ENCODE results near the gene PINLYP. TPM values are rescaled to one million over a fixed set of nuclear protein-coding genes. Genes with fewer than 3 reads are reported as not detected.

PINLYP gene
- total RNA-seq, 1 donor from 2014 or later, result 2.3 TPM

DNA sequence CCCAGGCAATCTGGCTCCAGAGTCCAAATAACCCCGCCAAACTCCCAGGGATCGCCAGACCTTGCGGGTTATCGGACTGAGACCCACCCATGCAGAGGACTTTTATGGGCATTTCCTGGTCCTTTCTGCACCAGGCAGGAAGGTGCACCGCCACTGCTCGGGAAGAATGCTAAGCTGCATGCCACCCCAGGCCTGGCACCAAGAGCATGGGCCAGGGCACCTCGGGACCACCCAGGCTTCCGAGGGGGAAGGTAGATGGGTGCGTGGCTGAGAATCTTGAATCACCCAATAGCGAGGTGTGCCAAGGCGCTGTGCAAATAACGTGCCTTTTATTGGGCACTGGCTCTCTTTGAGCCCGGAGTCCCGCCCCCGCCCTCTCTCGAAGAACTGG lies 43.0 kb upstream of the PINLYP start:
- TF ChIP-seq, protein P1, sequence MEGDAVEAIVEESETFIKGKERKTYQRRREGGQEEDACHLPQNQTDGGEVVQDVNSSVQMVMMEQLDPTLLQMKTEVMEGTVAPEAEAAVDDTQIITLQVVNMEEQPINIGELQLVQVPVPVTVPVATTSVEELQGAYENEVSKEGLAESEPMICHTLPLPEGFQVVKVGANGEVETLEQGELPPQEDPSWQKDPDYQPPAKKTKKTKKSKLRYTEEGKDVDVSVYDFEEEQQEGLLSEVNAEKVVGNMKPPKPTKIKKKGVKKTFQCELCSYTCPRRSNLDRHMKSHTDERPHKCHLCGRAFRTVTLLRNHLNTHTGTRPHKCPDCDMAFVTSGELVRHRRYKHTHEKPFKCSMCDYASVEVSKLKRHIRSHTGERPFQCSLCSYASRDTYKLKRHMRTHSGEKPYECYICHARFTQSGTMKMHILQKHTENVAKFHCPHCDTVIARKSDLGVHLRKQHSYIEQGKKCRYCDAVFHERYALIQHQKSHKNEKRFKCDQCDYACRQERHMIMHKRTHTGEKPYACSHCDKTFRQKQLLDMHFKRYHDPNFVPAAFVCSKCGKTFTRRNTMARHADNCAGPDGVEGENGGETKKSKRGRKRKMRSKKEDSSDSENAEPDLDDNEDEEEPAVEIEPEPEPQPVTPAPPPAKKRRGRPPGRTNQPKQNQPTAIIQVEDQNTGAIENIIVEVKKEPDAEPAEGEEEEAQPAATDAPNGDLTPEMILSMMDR (IDR thresholded peaks at IDR 0.05), result no peak
- Mint-ChIP-seq H3K4me1 (ENCODE audit: low read depth) (peaks cover 29% of the 10 kb centered on the region), H3K4me3 (ENCODE audit: unreplicated experiment) (peak overlapping the region; percentile 89), H3K9me3 (ENCODE audit: low read depth) (no peaks in the 10 kb centered on the region), H3K27ac (ENCODE audit: unreplicated experiment) (peak overlapping the region; percentile 99), H3K27me3 (ENCODE audit: low read depth) (no peaks in the 10 kb centered on the region), H3K36me3 (ENCODE audit: low read depth) (peaks cover 5% of the 10 kb centered on the region)
- DNase-seq (ENCODE audit: low spot score), result peak; percentile 87

DNA sequence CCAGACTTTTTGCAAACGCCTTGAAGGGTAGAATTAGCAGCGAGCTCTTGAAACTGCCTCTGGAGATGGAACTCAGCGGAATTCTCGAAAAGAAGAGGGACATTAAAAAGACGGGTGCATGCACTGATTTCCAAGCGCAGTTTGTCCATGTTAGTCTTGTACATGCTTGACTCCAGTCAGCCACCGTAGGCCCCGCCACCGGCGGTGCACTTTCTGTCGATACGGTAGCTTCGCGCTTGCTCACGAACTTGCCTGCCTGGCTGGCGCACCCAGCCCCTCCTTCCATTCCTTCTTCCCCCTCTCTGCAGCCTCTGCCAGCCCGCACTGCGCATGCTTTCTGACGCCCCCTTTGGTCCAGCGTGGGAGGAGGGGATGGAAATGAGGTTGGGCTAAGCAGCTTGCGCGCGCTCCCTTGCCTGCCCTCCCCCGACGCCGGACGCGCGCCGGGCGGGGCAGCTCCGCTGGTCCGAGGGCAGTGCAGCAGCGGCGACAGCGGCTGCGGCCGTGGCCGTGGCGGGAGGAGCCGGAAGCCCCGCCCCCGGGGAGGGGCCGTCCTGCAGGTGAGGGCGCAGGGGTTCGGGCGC lies 42.5 kb upstream of the PINLYP start, which contains the start of gene ZNF575:
TSS of gene ZNF575 (plus strand) at position 227 of the 584 bp plus-strand sequence. CDS start 1,235 bp downstream, outside the sequence.
- Mint-ChIP-seq H3K27ac (ENCODE audit: unreplicated experiment) (peak within 1 kb of the TSS; percentile 99), H3K9me3 (ENCODE audit: low read depth) (no peaks in the 10 kb centered on the region), H3K27me3 (ENCODE audit: low read depth) (no peaks in the 10 kb centered on the region), H3K36me3 (ENCODE audit: low read depth) (peaks cover 6% of the 10 kb centered on the region), H3K4me3 (ENCODE audit: unreplicated experiment) (peak within 1 kb of the TSS; percentile 89), H3K4me1 (ENCODE audit: low read depth) (peaks cover 26% of the 10 kb centered on the region)
- TF ChIP-seq, protein P1 (IDR thresholded peaks at IDR 0.05), result peak; percentile 16
- DNase-seq (ENCODE audit: low spot score), result peak; percentile 98

DNA sequence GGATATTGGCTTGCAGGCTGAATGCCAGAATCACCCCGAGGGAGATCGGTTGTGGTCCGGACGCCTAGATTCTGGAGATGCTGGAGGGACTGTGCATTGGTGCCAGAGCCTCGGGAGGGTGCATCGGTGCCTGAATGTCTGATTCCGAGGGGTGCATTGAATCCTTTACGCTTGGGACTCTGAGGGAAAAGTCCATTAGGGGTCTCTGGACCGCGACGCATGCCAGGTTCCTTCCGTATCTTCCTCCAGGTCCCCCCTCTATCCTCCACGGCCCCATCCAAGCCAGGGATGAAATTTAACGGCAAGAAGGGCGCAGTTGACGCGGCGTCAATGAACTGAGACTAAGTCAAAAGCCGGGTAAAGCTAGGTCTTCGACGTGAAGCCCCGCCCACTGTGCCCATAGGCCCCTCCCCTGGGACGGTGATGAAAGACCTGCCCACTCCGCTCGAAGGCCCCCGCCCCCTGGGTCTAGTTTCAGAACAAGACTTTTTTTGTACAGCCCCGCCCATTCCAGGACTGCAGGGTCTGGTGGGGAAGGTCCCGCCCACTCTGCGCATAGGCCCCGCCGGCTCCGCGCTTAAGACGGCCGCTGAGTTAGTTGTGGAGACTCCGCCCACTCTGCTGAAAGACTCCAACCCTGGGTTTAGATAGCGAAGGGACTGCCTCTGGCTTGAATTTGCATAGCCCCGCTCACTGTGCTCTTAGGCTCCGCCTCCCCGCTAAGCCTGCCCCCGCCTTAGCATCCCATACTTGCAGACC lies 41.9 kb upstream of the PINLYP start:
- peak; percentile 99 for DNase-seq (ENCODE audit: low spot score)
- peak overlapping the region; percentile 89 for H3K4me3 Mint-ChIP-seq (ENCODE audit: unreplicated experiment)
- H3K4me1 Mint-ChIP-seq (ENCODE audit: low read depth), result peaks cover 26% of the 10 kb centered on the region
- peaks cover 11% of the 10 kb centered on the region for H3K36me3 Mint-ChIP-seq (ENCODE audit: low read depth)
- peaks cover 2% of the 10 kb centered on the region for H3K9me3 Mint-ChIP-seq (ENCODE audit: low read depth)
- H3K27ac Mint-ChIP-seq (ENCODE audit: unreplicated experiment), result peak overlapping the region; percentile 99
- TF ChIP-seq, protein P1 (IDR thresholded peaks at IDR 0.05), result no peak
- H3K27me3 Mint-ChIP-seq (ENCODE audit: low read depth), result no peaks in the 10 kb centered on the region

DNA sequence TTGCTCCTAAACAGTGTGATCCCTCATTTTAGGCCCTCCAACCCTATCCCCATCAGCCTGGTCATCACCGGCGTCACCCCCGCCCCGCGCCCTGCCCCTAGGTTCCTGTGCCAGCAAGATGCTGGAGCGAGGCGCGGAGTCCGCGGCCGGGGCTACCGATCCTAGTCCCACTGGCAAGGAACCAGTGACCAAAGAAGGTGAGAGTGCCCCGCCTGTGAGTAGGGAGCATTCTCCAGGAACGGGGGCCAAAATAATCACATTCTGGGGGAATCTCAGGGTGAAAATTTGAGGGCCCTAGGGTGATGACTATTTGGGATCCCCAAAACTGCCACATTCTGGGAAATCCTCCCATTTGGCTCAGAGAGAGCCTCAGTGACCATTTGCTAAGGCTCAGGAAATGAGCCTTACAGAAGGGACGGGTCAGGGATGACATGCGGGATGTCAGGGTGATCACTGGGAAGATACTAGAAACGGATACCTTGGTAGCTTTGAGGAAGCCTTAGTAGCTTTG lies 41.2 kb upstream of the PINLYP start:
- Mint-ChIP-seq H3K4me3 (ENCODE audit: unreplicated experiment) (peak overlapping the region; percentile 89), H3K27ac (ENCODE audit: unreplicated experiment) (peak overlapping the region; percentile 99)

More for the DNA sequence above, 41.2 kb upstream of the PINLYP start:
- Mint-ChIP-seq H3K36me3 (ENCODE audit: low read depth) (peaks cover 16% of the 10 kb centered on the region), H3K4me1 (ENCODE audit: low read depth) (peaks cover 26% of the 10 kb centered on the region), H3K27me3 (ENCODE audit: low read depth) (no peaks in the 10 kb centered on the region), H3K9me3 (ENCODE audit: low read depth) (peaks cover 6% of the 10 kb centered on the region)
- TF ChIP-seq, protein P1 (IDR thresholded peaks at IDR 0.05), result no peak
- no peak for DNase-seq (ENCODE audit: low spot score)

Measured in chondrocyte (in vitro differentiated cells).